ENCODE results near the gene ICA1. TPM values are rescaled to one million over a fixed set of nuclear protein-coding genes. Genes with fewer than 3 reads are reported as not detected.
"Not testable (repeated sequence)": the region's sequence is repeated elsewhere in the genome, so short reads cannot be mapped to it uniquely, and the experiment has no call there.

Gene ICA1
- total RNA-seq, 1 experiment from 2014 or later: 5.4 TPM

GRCh38 chr7:8115547-8116402 lies 146.2 kb downstream of the ICA1 start:
- H3K36me3 ChIP-seq (replicated peaks; ENCODE audit: control insufficient read depth, insufficient read depth, low read length): no peaks in the 10 kb centered on the region; the same call in 1 of the 2 replicates
- H3K27me3 ChIP-seq (ENCODE audit: control insufficient read depth, insufficient read depth, low read length): no peaks in the 10 kb centered on the region
- no peak overlapping the region for H3K4me3 ChIP-seq (ENCODE audit: insufficient read depth, low read depth, low read length)
- no peak for DNase-seq

- no peak overlapping the region for H3K4me3 ChIP-seq (ENCODE audit: insufficient read depth, low read depth, low read length)
Measured at GRCh38 chr7:8114175-8114574, 147.8 kb downstream of the ICA1 start.

GRCh38 chr7:8113184-8113583 lies 148.8 kb downstream of the ICA1 start:
- Histone ChIP-seq H3K4me3 (ENCODE audit: insufficient read depth, low read depth, low read length) (no peak overlapping the region), H3K36me3 (replicated peaks; ENCODE audit: control insufficient read depth, insufficient read depth, low read length) (no peaks in the 10 kb centered on the region; the same call in 1 of the 2 replicates), H3K27me3 (ENCODE audit: control insufficient read depth, insufficient read depth, low read length) (no peaks in the 10 kb centered on the region)
- no peak for DNase-seq

More at GRCh38 chr7:8114175-8114574, 147.8 kb downstream of the ICA1 start:
- DNase-seq: no peak
- no peaks in the 10 kb centered on the region for H3K27me3 ChIP-seq (ENCODE audit: control insufficient read depth, insufficient read depth, low read length)
- no peaks in the 10 kb centered on the region; the same call in 1 of the 2 replicates for H3K36me3 ChIP-seq (replicated peaks; ENCODE audit: control insufficient read depth, insufficient read depth, low read length)

- no peaks in the 10 kb centered on the region for H3K27me3 ChIP-seq (ENCODE audit: control insufficient read depth, insufficient read depth, low read length)
- no peak for DNase-seq
- no peak overlapping the region for H3K4me3 ChIP-seq (ENCODE audit: insufficient read depth, low read depth, low read length)
- no peaks in the 10 kb centered on the region; the same call in 1 of the 2 replicates for H3K36me3 ChIP-seq (replicated peaks; ENCODE audit: control insufficient read depth, insufficient read depth, low read length)
Measured at GRCh38 chr7:8112685-8113084, 149.3 kb downstream of the ICA1 start.

GRCh38 chr7:8111282-8111960 lies 150.5 kb downstream of the ICA1 start:
- Histone ChIP-seq H3K4me3 (ENCODE audit: insufficient read depth, low read depth, low read length) (no peak overlapping the region), H3K27me3 (ENCODE audit: control insufficient read depth, insufficient read depth, low read length) (no peaks in the 10 kb centered on the region), H3K36me3 (replicated peaks; ENCODE audit: control insufficient read depth, insufficient read depth, low read length) (no peaks in the 10 kb centered on the region)
- peak; percentile 52 for DNase-seq

GRCh38 chr7:8109196-8110022 lies 152.6 kb downstream of the ICA1 start:
- Histone ChIP-seq H3K36me3 (replicated peaks; ENCODE audit: control insufficient read depth, insufficient read depth, low read length) (no peaks in the 10 kb centered on the region), H3K4me3 (ENCODE audit: insufficient read depth, low read depth, low read length) (no peak overlapping the region), H3K27me3 (ENCODE audit: control insufficient read depth, insufficient read depth, low read length) (no peaks in the 10 kb centered on the region)
- peak; percentile 42 for DNase-seq

GRCh38 chr7:8105449-8106095 lies 156.4 kb downstream of the ICA1 start:
- H3K27me3 ChIP-seq (ENCODE audit: control insufficient read depth, insufficient read depth, low read length): no peaks in the 10 kb centered on the region
- no peak for DNase-seq
- H3K36me3 ChIP-seq (replicated peaks; ENCODE audit: control insufficient read depth, insufficient read depth, low read length): no peaks in the 10 kb centered on the region
- no peak overlapping the region for H3K4me3 ChIP-seq (ENCODE audit: insufficient read depth, low read depth, low read length)

- no peak for DNase-seq
- no peak overlapping the region for H3K4me3 ChIP-seq (ENCODE audit: insufficient read depth, low read depth, low read length)
- H3K36me3 ChIP-seq (replicated peaks; ENCODE audit: control insufficient read depth, insufficient read depth, low read length): no peaks in the 10 kb centered on the region
- no peaks in the 10 kb centered on the region for H3K27me3 ChIP-seq (ENCODE audit: control insufficient read depth, insufficient read depth, low read length)
Measured at GRCh38 chr7:8103282-8103681, 158.7 kb downstream of the ICA1 start.

GRCh38 chr7:8101292-8101691 lies 160.7 kb downstream of the ICA1 start:
- not testable (repeated sequence) for H3K27me3 ChIP-seq (ENCODE audit: control insufficient read depth, insufficient read depth, low read length); DNase-seq; H3K4me3 ChIP-seq (ENCODE audit: insufficient read depth, low read depth, low read length); H3K36me3 ChIP-seq (replicated peaks; ENCODE audit: control insufficient read depth, insufficient read depth, low read length)

GRCh38 chr7:8094164-8095140 lies 167.5 kb downstream of the ICA1 start:
- Histone ChIP-seq H3K4me3 (ENCODE audit: insufficient read depth, low read depth, low read length) (no peak overlapping the region), H3K27me3 (ENCODE audit: control insufficient read depth, insufficient read depth, low read length) (no peaks in the 10 kb centered on the region), H3K36me3 (replicated peaks; ENCODE audit: control insufficient read depth, insufficient read depth, low read length) (no peaks in the 10 kb centered on the region)
- no peak for DNase-seq

- no peak overlapping the region for H3K4me3 ChIP-seq (ENCODE audit: insufficient read depth, low read depth, low read length)
- no peaks in the 10 kb centered on the region for H3K27me3 ChIP-seq (ENCODE audit: control insufficient read depth, insufficient read depth, low read length)
- H3K36me3 ChIP-seq (replicated peaks; ENCODE audit: control insufficient read depth, insufficient read depth, low read length): no peaks in the 10 kb centered on the region
- no peak for DNase-seq
Measured at GRCh38 chr7:8092140-8092539, 169.8 kb downstream of the ICA1 start.

GRCh38 chr7:8089036-8089780 lies 172.8 kb downstream of the ICA1 start:
- Histone ChIP-seq H3K36me3 (replicated peaks; ENCODE audit: control insufficient read depth, insufficient read depth, low read length) (no peaks in the 10 kb centered on the region; the same call in 1 of the 2 replicates), H3K4me3 (ENCODE audit: insufficient read depth, low read depth, low read length) (no peak overlapping the region), H3K27me3 (ENCODE audit: control insufficient read depth, insufficient read depth, low read length) (no peaks in the 10 kb centered on the region)
- DNase-seq: no peak

GRCh38 chr7:8086239-8086638 lies 175.7 kb downstream of the ICA1 start:
- DNase-seq: no peak
- no peaks in the 10 kb centered on the region; the same call in 1 of the 2 replicates for H3K36me3 ChIP-seq (replicated peaks; ENCODE audit: control insufficient read depth, insufficient read depth, low read length)
- no peaks in the 10 kb centered on the region for H3K27me3 ChIP-seq (ENCODE audit: control insufficient read depth, insufficient read depth, low read length)
- no peak overlapping the region for H3K4me3 ChIP-seq (ENCODE audit: insufficient read depth, low read depth, low read length)

Data from H7 (cell line).